ENCODE results near the gene FMN1. TPM values are rescaled to one million over a fixed set of nuclear protein-coding genes. Genes with fewer than 3 reads are reported as not detected.

FMN1 gene
- total RNA-seq, 1 experiment from 2014 or later: 25.8 TPM

- Histone ChIP-seq H3K9me3 (ENCODE audit: insufficient read depth, low read depth) (no peaks in the 10 kb centered on the region), H2AFZ (no peak overlapping the region), H3K4me2 (no peak overlapping the region), H4K20me1 (ENCODE audit: insufficient read depth) (no peaks in the 10 kb centered on the region), H3K36me3 (ENCODE audit: low read depth) (no peaks in the 10 kb centered on the region), H3K27ac (no peak overlapping the region), H3K9me2 (ENCODE audit: insufficient read depth) (no peaks in the 10 kb centered on the region), H3K79me2 (ENCODE audit: low read depth) (no peaks in the 10 kb centered on the region), H3K4me3 (no peak overlapping the region), H3K27me3 (ENCODE audit: insufficient read depth, low read depth) (no peaks in the 10 kb centered on the region), H3K4me1 (replicated peaks; ENCODE audit: insufficient read depth) (peaks cover 30% of the 10 kb centered on the region), H3F3A (ENCODE audit: insufficient read depth, low read depth) (peaks cover 5% of the 10 kb centered on the region; the same call in 1 of the 2 replicates)
- BruUV-seq (replicated peaks): no TSS peak
- no peak for DNase-seq
- TF ChIP-seq CTCF (conservative IDR thresholded peaks at IDR 0.05): no peak
- no peak for TF ChIP-seq EZH2 (IDR thresholded peaks at IDR 0.05; ENCODE audit: low read depth)
- intact Hi-C loops (cut with micrococcal nuclease; ENCODE audit: unreplicated experiment): no loop called here
- ChIA-PET CTCF (no interaction called here), POLR2A (ENCODE audit: unreplicated experiment) (no interaction called here)
Measured at GRCh38 chr15:32792436-32792835, 402.1 kb downstream of the FMN1 start.

GRCh38 chr15:32790352-32790999 is 404.0 kb downstream of the FMN1 start:
- intact Hi-C loops (cut with micrococcal nuclease; ENCODE audit: unreplicated experiment): no loop called here
- Histone ChIP-seq H3K36me3 (ENCODE audit: low read depth) (no peaks in the 10 kb centered on the region), H2AFZ (no peak overlapping the region), H3K9me2 (ENCODE audit: insufficient read depth) (no peaks in the 10 kb centered on the region), H3K4me1 (replicated peaks; ENCODE audit: insufficient read depth) (peaks cover 19% of the 10 kb centered on the region), H3K79me2 (ENCODE audit: low read depth) (no peaks in the 10 kb centered on the region), H3K4me2 (0 out of 2 replicates have a peak overlapping the region, but pooled peaks have one; percentile 4), H3K4me3 (no peak overlapping the region), H3K9me3 (ENCODE audit: insufficient read depth, low read depth) (no peaks in the 10 kb centered on the region), H3K27me3 (ENCODE audit: insufficient read depth, low read depth) (no peaks in the 10 kb centered on the region), H3F3A (ENCODE audit: insufficient read depth, low read depth) (peaks cover 2% of the 10 kb centered on the region; the same call in 1 of the 2 replicates), H3K27ac (no peak overlapping the region), H4K20me1 (ENCODE audit: insufficient read depth) (no peaks in the 10 kb centered on the region)
- ChIA-PET POLR2A (ENCODE audit: unreplicated experiment) (no interaction called here), CTCF (no interaction called here)
- TF ChIP-seq EZH2 (IDR thresholded peaks at IDR 0.05; ENCODE audit: low read depth) (no peak), CTCF (conservative IDR thresholded peaks at IDR 0.05) (no peak)
- no TSS peak for BruUV-seq (replicated peaks)
- no peak for DNase-seq

- no peaks in the 10 kb centered on the region for H3K79me2 ChIP-seq (ENCODE audit: low read depth)
- intact Hi-C loops (cut with micrococcal nuclease; ENCODE audit: unreplicated experiment): no loop called here
Measured at GRCh38 chr15:32787949-32788348, 406.6 kb downstream of the FMN1 start.

More at GRCh38 chr15:32787949-32788348, 406.6 kb downstream of the FMN1 start:
- H3F3A ChIP-seq (ENCODE audit: insufficient read depth, low read depth): no peaks in the 10 kb centered on the region
- CTCF ChIA-PET: no interaction called here
- no peaks in the 10 kb centered on the region for H3K9me2 ChIP-seq (ENCODE audit: insufficient read depth)
- peaks cover 14% of the 10 kb centered on the region; the same call in 1 of the 2 replicates for H3K4me1 ChIP-seq (replicated peaks; ENCODE audit: insufficient read depth)
- no peak overlapping the region for H3K4me3 ChIP-seq
- no peak overlapping the region for H3K27ac ChIP-seq
- TF ChIP-seq EZH2 (IDR thresholded peaks at IDR 0.05; ENCODE audit: low read depth): no peak
- TF ChIP-seq CTCF (conservative IDR thresholded peaks at IDR 0.05): no peak
- no peak overlapping the region for H2AFZ ChIP-seq
- POLR2A ChIA-PET (ENCODE audit: unreplicated experiment): no interaction called here
- DNase-seq: no peak
- H3K36me3 ChIP-seq (ENCODE audit: low read depth): no peaks in the 10 kb centered on the region
- BruUV-seq (replicated peaks): no TSS peak
- no peaks in the 10 kb centered on the region for H3K9me3 ChIP-seq (ENCODE audit: insufficient read depth, low read depth)
- no peaks in the 10 kb centered on the region for H3K27me3 ChIP-seq (ENCODE audit: insufficient read depth, low read depth)
- no peaks in the 10 kb centered on the region for H4K20me1 ChIP-seq (ENCODE audit: insufficient read depth)
- no peak overlapping the region for H3K4me2 ChIP-seq
